Neural crest cell (in vitro differentiated cells): ENCODE results near the gene AUTS2. TPM values are rescaled to one million over a fixed set of nuclear protein-coding genes. Genes with fewer than 3 reads are reported as not detected.

Experiments used
- DNase-seq: peaks from one replicate; pipeline ENCODE4 v3.0.0; 2021; ENCODE audit warnings: low read depth, mixed read lengths, low spot score
- H3K27ac Mint-ChIP-seq: one replicate; pipeline ENCODE4 v1.8.0; 2021; ENCODE audit warnings: mild to moderate bottlenecking, mixed read lengths; ENCODE audit not compliant: unreplicated experiment
- H3K27me3 Mint-ChIP-seq: 2 replicates; pipeline ENCODE4 v1.8.0; 2021; ENCODE audit warnings: low read depth, mild to moderate bottlenecking, mixed read lengths
- H3K36me3 Mint-ChIP-seq: 2 replicates; pipeline ENCODE4 v1.8.0; 2021; ENCODE audit warnings: low read depth, mild to moderate bottlenecking, mixed read lengths
- H3K4me1 Mint-ChIP-seq: 2 replicates; pipeline ENCODE4 v1.8.0; 2021; ENCODE audit warnings: mixed read lengths
- H3K4me3 Mint-ChIP-seq: one replicate; pipeline ENCODE4 v1.8.0; 2021; ENCODE audit warnings: mild to moderate bottlenecking, mixed read lengths
- H3K9me3 Mint-ChIP-seq: 2 replicates; pipeline ENCODE4 v1.8.0; 2021; ENCODE audit warnings: mixed read lengths
- total RNA-seq: library from RNA; stranded (reverse); gene quantifications from 2 replicates; pipeline ENCODE4 v1.2.1, GENCODE V29; 2021
- TF ChIP-seq, protein P1 (sequence below): fragments of 200-600 bp; sonication (generic); conservative IDR thresholded peaks from 2 replicates; pipeline ENCODE4 v1.5.0; 2021; ENCODE audit warnings: antibody characterized with exemption, mild to moderate bottlenecking

The AUTS2 gene
- total RNA-seq, 1 donor from 2014 or later: 152 TPM

- no peak for DNase-seq
- Mint-ChIP-seq H3K27ac (no peak overlapping the region), H3K9me3 (peaks cover 26% of the 10 kb centered on the region), H3K36me3 (peaks cover 45% of the 10 kb centered on the region), H3K4me3 (no peak overlapping the region), H3K4me1 (peaks cover 11% of the 10 kb centered on the region), H3K27me3 (no peaks in the 10 kb centered on the region)
- TF ChIP-seq, protein P1, sequence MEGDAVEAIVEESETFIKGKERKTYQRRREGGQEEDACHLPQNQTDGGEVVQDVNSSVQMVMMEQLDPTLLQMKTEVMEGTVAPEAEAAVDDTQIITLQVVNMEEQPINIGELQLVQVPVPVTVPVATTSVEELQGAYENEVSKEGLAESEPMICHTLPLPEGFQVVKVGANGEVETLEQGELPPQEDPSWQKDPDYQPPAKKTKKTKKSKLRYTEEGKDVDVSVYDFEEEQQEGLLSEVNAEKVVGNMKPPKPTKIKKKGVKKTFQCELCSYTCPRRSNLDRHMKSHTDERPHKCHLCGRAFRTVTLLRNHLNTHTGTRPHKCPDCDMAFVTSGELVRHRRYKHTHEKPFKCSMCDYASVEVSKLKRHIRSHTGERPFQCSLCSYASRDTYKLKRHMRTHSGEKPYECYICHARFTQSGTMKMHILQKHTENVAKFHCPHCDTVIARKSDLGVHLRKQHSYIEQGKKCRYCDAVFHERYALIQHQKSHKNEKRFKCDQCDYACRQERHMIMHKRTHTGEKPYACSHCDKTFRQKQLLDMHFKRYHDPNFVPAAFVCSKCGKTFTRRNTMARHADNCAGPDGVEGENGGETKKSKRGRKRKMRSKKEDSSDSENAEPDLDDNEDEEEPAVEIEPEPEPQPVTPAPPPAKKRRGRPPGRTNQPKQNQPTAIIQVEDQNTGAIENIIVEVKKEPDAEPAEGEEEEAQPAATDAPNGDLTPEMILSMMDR: no peak
Observed at GRCh38 chr7:70120851-70121250, 522.6 kb downstream of the AUTS2 start.

- no peaks in the 10 kb centered on the region for H3K36me3 Mint-ChIP-seq
- no peak overlapping the region for H3K27ac Mint-ChIP-seq
- no peak overlapping the region for H3K4me3 Mint-ChIP-seq
- H3K9me3 Mint-ChIP-seq: no peaks in the 10 kb centered on the region
- TF ChIP-seq, protein P1: no peak
- peaks cover 36% of the 10 kb centered on the region for H3K4me1 Mint-ChIP-seq
- no peaks in the 10 kb centered on the region for H3K27me3 Mint-ChIP-seq
- DNase-seq: no peak
Observed at GRCh38 chr7:70131817-70132216, 533.5 kb downstream of the AUTS2 start.

DNA sequence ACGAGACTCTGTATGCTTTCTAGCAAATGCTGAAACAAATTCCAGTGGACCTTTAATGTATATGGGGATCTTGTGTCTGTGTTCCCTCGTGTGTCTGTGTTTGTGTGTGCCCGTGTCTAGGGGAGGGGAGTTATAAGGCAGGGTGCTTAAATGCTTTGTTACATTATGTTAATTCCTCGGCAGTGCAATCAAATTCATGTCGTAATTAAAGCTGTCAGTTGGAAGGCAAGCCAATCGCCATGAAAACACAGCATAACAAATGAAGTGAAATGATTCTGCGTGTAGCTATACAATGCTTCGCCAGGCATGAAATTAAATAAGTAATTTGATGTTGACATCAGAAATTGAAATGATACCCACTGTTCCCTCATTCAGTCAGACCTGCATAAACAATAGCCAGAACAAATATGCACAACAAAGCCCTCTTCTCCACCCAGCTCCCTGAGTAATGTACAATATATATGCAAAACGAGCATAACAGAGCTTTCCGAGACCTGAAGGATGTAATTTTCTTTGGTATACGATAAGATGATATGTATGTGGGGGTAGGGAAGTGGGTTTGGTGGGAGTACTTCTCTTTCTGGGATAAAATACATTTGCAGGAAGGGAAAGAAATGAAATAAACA lies 534.1 kb downstream of the AUTS2 start:
- Mint-ChIP-seq H3K27me3 (no peaks in the 10 kb centered on the region), H3K27ac (peak overlapping the region; percentile 46), H3K4me3 (peak overlapping the region; percentile 2), H3K9me3 (no peaks in the 10 kb centered on the region), H3K36me3 (no peaks in the 10 kb centered on the region), H3K4me1 (peaks cover 36% of the 10 kb centered on the region)
- TF ChIP-seq, protein P1: no peak
- no peak for DNase-seq

- no peaks in the 10 kb centered on the region for H3K9me3 Mint-ChIP-seq
- peaks cover 36% of the 10 kb centered on the region for H3K4me1 Mint-ChIP-seq
- DNase-seq: no peak
- no peaks in the 10 kb centered on the region for H3K27me3 Mint-ChIP-seq
- peak overlapping the region; percentile 46 for H3K27ac Mint-ChIP-seq
- H3K36me3 Mint-ChIP-seq: no peaks in the 10 kb centered on the region
- TF ChIP-seq, protein P1: no peak
- H3K4me3 Mint-ChIP-seq: no peak overlapping the region
Observed at GRCh38 chr7:70132852-70133690, 534.8 kb downstream of the AUTS2 start.

- peaks cover 36% of the 10 kb centered on the region for H3K4me1 Mint-ChIP-seq
- H3K9me3 Mint-ChIP-seq: no peaks in the 10 kb centered on the region
- H3K4me3 Mint-ChIP-seq: no peak overlapping the region
- TF ChIP-seq, protein P1: no peak
- no peaks in the 10 kb centered on the region for H3K36me3 Mint-ChIP-seq
- H3K27ac Mint-ChIP-seq: peak overlapping the region; percentile 78
- no peaks in the 10 kb centered on the region for H3K27me3 Mint-ChIP-seq
- no peak for DNase-seq
Observed at GRCh38 chr7:70134029-70134770, 535.9 kb downstream of the AUTS2 start.
